MM.1S (cell line): ENCODE data around the gene KCNQ1.

Experiments used
- DNase-seq: peaks from one replicate; pipeline ENCODE4 v3.0.0-alpha.2; 2015
- H2AFZ ChIP-seq: fragments of 300-600 bp; sonication (generic); 2 replicates; pipeline ENCODE4 v1.6.0; 2016; ENCODE audit warnings: antibody characterized with exemption, low read length
- H3F3A ChIP-seq: fragments of 300-600 bp; sonication (generic); 2 replicates; pipeline ENCODE4 v1.6.1; 2016; ENCODE audit warnings: mild to moderate bottlenecking, antibody characterized with exemption, low read length, moderate library complexity, mixed read lengths; ENCODE audit not compliant: insufficient read depth
- H3K27ac ChIP-seq: fragments of 300-600 bp; sonication (generic); 2 replicates; pipeline ENCODE4 v1.5.1; 2016; ENCODE audit warnings: mild to moderate bottlenecking, low read length
- H3K27me3 ChIP-seq: fragments of 300-600 bp; sonication (generic); replicated peaks from 2 replicates; pipeline ENCODE4 v1.6.0; 2016; ENCODE audit warnings: low read length; ENCODE audit not compliant: insufficient read depth
- H3K36me3 ChIP-seq: fragments of 300-600 bp; sonication (generic); replicated peaks from 2 replicates; pipeline ENCODE4 v1.6.1; 2016; ENCODE audit warnings: mild to moderate bottlenecking, low read length, mixed read lengths; ENCODE audit not compliant: insufficient read depth
- H3K4me1 ChIP-seq: fragments of 300-600 bp; sonication (generic); 2 replicates; pipeline ENCODE4 v1.6.1; 2016; ENCODE audit warnings: low read length, mixed read lengths
- H3K4me2 ChIP-seq: fragments of 300-600 bp; sonication (generic); 2 replicates; pipeline ENCODE4 v1.6.0; 2016; ENCODE audit warnings: low read depth, low read length
- H3K4me3 ChIP-seq: fragments of 300-600 bp; sonication (generic); 2 replicates; pipeline ENCODE4 v1.5.1; 2016; ENCODE audit warnings: low read length, mixed read lengths
- H3K79me2 ChIP-seq: fragments of 300-600 bp; sonication (generic); 2 replicates; pipeline ENCODE4 v1.6.1; 2016; ENCODE audit warnings: mixed run types, low read length, mixed read lengths
- H3K9ac ChIP-seq: fragments of 300-600 bp; sonication (generic); 2 replicates; pipeline ENCODE4 v1.6.1; 2016; ENCODE audit warnings: low read length, mixed read lengths
- H3K9me2 ChIP-seq: fragments of 300-600 bp; sonication (generic); replicated peaks from 2 replicates; pipeline ENCODE4 v1.6.1; 2016; ENCODE audit warnings: mild to moderate bottlenecking, low read length, mixed read lengths; ENCODE audit not compliant: insufficient read depth
- H3K9me3 ChIP-seq: fragments of 300-600 bp; sonication (generic); replicated peaks from 2 replicates; pipeline ENCODE4 v1.6.1; 2016; ENCODE audit warnings: mild to moderate bottlenecking, low read length, mixed read lengths; ENCODE audit not compliant: insufficient read depth
- H4K20me1 ChIP-seq: fragments of 300-600 bp; sonication (generic); 2 replicates; pipeline ENCODE4 v1.6.1; 2016; ENCODE audit warnings: mild to moderate bottlenecking, low read length, moderate library complexity, mixed read lengths; ENCODE audit not compliant: insufficient read depth
- EZH2 ChIP-seq: fragments of 300-600 bp; sonication (generic); optimal IDR thresholded peaks from 2 replicates; pipeline ENCODE3; 2017; ENCODE audit warnings: low read depth, mild to moderate bottlenecking, antibody characterized with exemption, low read length, mixed read lengths
- EZH2phosphoT487 ChIP-seq: fragments of 300-600 bp; sonication (generic); IDR thresholded peaks from 2 replicates; pipeline ENCODE4 v1.6.1; 2018; ENCODE audit warnings: antibody characterized with exemption, low read length
- TF ChIP-seq, protein P1 (sequence below): fragments of 300-600 bp; sonication (generic); IDR thresholded peaks from 2 replicates; pipeline ENCODE4 v1.5.1; 2016; ENCODE audit warnings: antibody characterized with exemption, low read length, mixed read lengths

Gene KCNQ1

GRCh38 chr11:2442589-2442988, 2.2 kb upstream of the KCNQ1 start:
- H3K4me2 ChIP-seq, result no peak overlapping the region
- H3K9me3 ChIP-seq, result no peaks in the 10 kb centered on the region
- TF ChIP-seq EZH2phosphoT487 (no peak), EZH2 (no peak)
- TF ChIP-seq, protein P1, sequence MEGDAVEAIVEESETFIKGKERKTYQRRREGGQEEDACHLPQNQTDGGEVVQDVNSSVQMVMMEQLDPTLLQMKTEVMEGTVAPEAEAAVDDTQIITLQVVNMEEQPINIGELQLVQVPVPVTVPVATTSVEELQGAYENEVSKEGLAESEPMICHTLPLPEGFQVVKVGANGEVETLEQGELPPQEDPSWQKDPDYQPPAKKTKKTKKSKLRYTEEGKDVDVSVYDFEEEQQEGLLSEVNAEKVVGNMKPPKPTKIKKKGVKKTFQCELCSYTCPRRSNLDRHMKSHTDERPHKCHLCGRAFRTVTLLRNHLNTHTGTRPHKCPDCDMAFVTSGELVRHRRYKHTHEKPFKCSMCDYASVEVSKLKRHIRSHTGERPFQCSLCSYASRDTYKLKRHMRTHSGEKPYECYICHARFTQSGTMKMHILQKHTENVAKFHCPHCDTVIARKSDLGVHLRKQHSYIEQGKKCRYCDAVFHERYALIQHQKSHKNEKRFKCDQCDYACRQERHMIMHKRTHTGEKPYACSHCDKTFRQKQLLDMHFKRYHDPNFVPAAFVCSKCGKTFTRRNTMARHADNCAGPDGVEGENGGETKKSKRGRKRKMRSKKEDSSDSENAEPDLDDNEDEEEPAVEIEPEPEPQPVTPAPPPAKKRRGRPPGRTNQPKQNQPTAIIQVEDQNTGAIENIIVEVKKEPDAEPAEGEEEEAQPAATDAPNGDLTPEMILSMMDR, result no peak
- H3K36me3 ChIP-seq, result no peaks in the 10 kb centered on the region
- no peak overlapping the region for H3K4me3 ChIP-seq
- H4K20me1 ChIP-seq, result no peaks in the 10 kb centered on the region
- no peak overlapping the region for H2AFZ ChIP-seq
- H3K9me2 ChIP-seq, result no peaks in the 10 kb centered on the region
- DNase-seq, result no peak
- peaks cover 14% of the 10 kb centered on the region for H3K4me1 ChIP-seq
- no peak overlapping the region for H3K9ac ChIP-seq
- H3F3A ChIP-seq, result peaks cover 5% of the 10 kb centered on the region; the same call in 1 of the 2 replicates
- no peak overlapping the region for H3K27ac ChIP-seq
- H3K79me2 ChIP-seq, result peaks cover 24% of the 10 kb centered on the region
- peaks cover 5% of the 10 kb centered on the region; the same call in 1 of the 2 replicates for H3K27me3 ChIP-seq

- H2AFZ ChIP-seq, result no peak overlapping the region
- peaks cover 5% of the 10 kb centered on the region; the same call in 1 of the 2 replicates for H3F3A ChIP-seq
- no peak overlapping the region for H3K9ac ChIP-seq
- peaks cover 5% of the 10 kb centered on the region; the same call in 1 of the 2 replicates for H3K27me3 ChIP-seq
- DNase-seq, result no peak
- H3K9me3 ChIP-seq, result no peaks in the 10 kb centered on the region
- peaks cover 32% of the 10 kb centered on the region for H3K79me2 ChIP-seq
- H3K4me2 ChIP-seq, result no peak overlapping the region
- no peak overlapping the region for H3K4me3 ChIP-seq
- H3K36me3 ChIP-seq, result no peaks in the 10 kb centered on the region
- no peaks in the 10 kb centered on the region for H4K20me1 ChIP-seq
- H3K4me1 ChIP-seq, result peaks cover 14% of the 10 kb centered on the region
- TF ChIP-seq EZH2phosphoT487 (no peak), EZH2 (no peak)
- TF ChIP-seq, protein P1, result no peak
- H3K27ac ChIP-seq, result no peak overlapping the region
- no peaks in the 10 kb centered on the region for H3K9me2 ChIP-seq
Measured at GRCh38 chr11:2443406-2443805, 1.4 kb upstream of the KCNQ1 start.

DNA sequence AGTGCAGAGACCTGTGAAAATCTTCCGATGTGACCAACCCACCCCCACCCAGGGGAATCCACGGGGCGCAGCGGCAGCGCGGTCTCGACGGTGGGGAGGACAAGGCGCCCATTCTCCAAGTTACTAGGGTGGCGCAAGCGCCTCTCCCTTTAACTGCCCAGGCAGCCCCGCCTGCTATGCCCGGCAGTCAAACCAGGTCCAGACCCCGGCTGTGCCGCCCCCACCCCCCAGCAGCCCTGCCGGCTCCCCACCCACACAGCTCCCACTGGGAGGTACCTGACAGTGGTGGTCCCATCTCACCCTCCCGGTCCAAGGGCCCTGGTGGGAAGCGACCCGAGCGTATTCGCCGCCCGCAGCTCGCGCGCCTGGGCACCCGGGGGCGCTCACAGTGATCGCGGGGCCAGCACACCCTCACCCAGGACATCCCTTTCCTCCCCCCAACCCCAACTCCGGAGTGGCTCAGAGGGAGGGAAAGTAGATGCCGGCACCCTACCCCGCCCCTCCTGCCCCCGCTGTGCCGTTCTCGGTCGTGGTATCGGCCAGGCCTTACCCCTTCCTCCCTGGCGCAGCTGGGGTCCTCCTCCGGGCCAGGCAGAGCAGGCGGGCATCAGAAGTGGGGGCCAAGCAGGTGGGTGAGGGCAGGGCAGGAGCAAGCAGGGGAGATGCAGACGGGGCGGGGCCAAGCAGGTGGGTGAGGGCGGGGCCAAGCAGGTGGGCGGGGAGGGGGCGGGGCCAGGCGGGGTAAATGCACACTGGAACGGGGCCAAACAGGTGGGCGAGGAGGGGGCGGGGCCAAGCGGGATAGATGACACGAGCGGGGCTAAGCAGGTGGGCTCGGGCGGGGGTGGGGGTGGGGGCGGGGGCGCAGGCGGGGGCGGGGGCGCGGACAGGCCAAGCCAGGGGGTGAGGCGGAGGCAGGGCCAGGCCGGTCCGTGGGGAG, 657 bp upstream of the KCNQ1 start, which contains the start of gene TRPM5:
TRPM5 (minus strand) TSS at position 634 of the 940 bp plus-strand sequence. CDS start 21,478 bp downstream, outside the sequence.
- Histone ChIP-seq H3K4me3 (peak within 1 kb of the TSS; percentile 95), H3K27me3 (peaks cover 5% of the 10 kb centered on the region; the same call in 1 of the 2 replicates), H3F3A (peaks cover 5% of the 10 kb centered on the region; the same call in 1 of the 2 replicates), H3K4me2 (peak within 1 kb of the TSS; percentile 96), H3K79me2 (peaks cover 40% of the 10 kb centered on the region), H2AFZ (peak within 1 kb of the TSS; percentile 87), H3K4me1 (peaks cover 14% of the 10 kb centered on the region), H3K27ac (no peak within 1 kb of the TSS), H3K36me3 (no peaks in the 10 kb centered on the region), H3K9me2 (no peaks in the 10 kb centered on the region), H4K20me1 (no peaks in the 10 kb centered on the region), H3K9ac (peak within 1 kb of the TSS; percentile 64), H3K9me3 (no peaks in the 10 kb centered on the region)
- TF ChIP-seq EZH2 (no peak), EZH2phosphoT487 (no peak)
- TF ChIP-seq, protein P1, result no peak; the same call in 1 of the 2 replicates
- no peak for DNase-seq
